ENCODE results near the gene TCEAL7. TPM values are rescaled to one million over a fixed set of nuclear protein-coding genes. Genes with fewer than 3 reads are reported as not detected.

Gene TCEAL7
- total and polyA plus RNA-seq, 9 of the 15 experiments (the other 6 are each of a cell fraction or from before 2014, with no cell fraction given) = 0.07 to 0.34 (median 0.13) TPM; not detected in 4

GRCh38 chrX:103310555-103311398 lies 19.3 kb upstream of the TCEAL7 start, which contains the start of gene BEX2 (continued):
- TF ChIP-seq TAF1 (IDR thresholded peaks at IDR 0.05; ENCODE audit: control insufficient read depth, extremely low read depth, insufficient read depth, low read length, severe bottlenecking) (peak; percentile 45), SUPT5H (IDR thresholded peaks at IDR 0.05) (0 out of 2 replicates have a peak, but pooled peaks have one; percentile 45), MCM7 (IDR thresholded peaks at IDR 0.05) (no peak), SIN3A (IDR thresholded peaks at IDR 0.05; ENCODE audit: borderline replicate concordance in 2 of 2, control insufficient read depth in 1 of 2, low read depth in 2 of 2, low read length in 2 of 2) (no peak; a peak in 1 of 4 replicates), CSDE1 (IDR thresholded peaks at IDR 0.05) (no peak), SRSF3 (IDR thresholded peaks at IDR 0.05; ENCODE audit: insufficient read depth, low read length) (no peak), ATF7 (IDR thresholded peaks at IDR 0.05) (peak; percentile 66; the same call in 1 of the 2 replicates), GABPB1 (CRISPR knock-in tag; IDR thresholded peaks at IDR 0.05) (no peak), TCF7 (IDR thresholded peaks at IDR 0.05; ENCODE audit: borderline replicate concordance) (no peak), MIER1 (IDR thresholded peaks at IDR 0.05; ENCODE audit: low read depth) (no peak), PHTF2 (CRISPR knock-in tag; IDR thresholded peaks at IDR 0.05) (no peak), DDX20 (tag; IDR thresholded peaks at IDR 0.05; ENCODE audit: low read depth) (no peak), ZNF23 (CRISPR knock-in tag; IDR thresholded peaks at IDR 0.05) (no peak), HNRNPLL (IDR thresholded peaks at IDR 0.05; ENCODE audit: low read depth, low read length, poor library complexity, severe bottlenecking) (peak; percentile 88), TAF7 (tag; IDR thresholded peaks at IDR 0.05) (0 out of 2 replicates have a peak, but pooled peaks have one; percentile 54), CBFA2T2 (conservative IDR thresholded peaks at IDR 0.05) (0 out of 2 replicates have a peak, but pooled peaks have one; percentile 4), GABPB2 (CRISPR knock-in tag; conservative IDR thresholded peaks at IDR 0.05) (no peak), MBD1 (CRISPR knock-in tag; IDR thresholded peaks at IDR 0.05) (no peak), TBP (optimal IDR thresholded peaks at IDR 0.05; ENCODE audit: low read depth, low read length) (peak; percentile 25), SLC30A9 (CRISPR knock-in tag; IDR thresholded peaks at IDR 0.05) (no peak)
- TF ChIP-seq, protein P1, sequence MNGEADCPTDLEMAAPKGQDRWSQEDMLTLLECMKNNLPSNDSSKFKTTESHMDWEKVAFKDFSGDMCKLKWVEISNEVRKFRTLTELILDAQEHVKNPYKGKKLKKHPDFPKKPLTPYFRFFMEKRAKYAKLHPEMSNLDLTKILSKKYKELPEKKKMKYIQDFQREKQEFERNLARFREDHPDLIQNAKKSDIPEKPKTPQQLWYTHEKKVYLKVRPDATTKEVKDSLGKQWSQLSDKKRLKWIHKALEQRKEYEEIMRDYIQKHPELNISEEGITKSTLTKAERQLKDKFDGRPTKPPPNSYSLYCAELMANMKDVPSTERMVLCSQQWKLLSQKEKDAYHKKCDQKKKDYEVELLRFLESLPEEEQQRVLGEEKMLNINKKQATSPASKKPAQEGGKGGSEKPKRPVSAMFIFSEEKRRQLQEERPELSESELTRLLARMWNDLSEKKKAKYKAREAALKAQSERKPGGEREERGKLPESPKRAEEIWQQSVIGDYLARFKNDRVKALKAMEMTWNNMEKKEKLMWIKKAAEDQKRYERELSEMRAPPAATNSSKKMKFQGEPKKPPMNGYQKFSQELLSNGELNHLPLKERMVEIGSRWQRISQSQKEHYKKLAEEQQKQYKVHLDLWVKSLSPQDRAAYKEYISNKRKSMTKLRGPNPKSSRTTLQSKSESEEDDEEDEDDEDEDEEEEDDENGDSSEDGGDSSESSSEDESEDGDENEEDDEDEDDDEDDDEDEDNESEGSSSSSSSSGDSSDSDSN (IDR thresholded peaks at IDR 0.05; ENCODE audit: borderline replicate concordance in 1 of 2, low read depth in 2 of 2, low read length in 2 of 2) = no peak

Measured in K562 (cell line).